ENCODE measurements around the gene TIMM22.
"Not testable (repeated sequence)": the region's sequence is repeated elsewhere in the genome, so short reads cannot be mapped to it uniquely, and the experiment has no call there.

TIMM22 gene

DNA sequence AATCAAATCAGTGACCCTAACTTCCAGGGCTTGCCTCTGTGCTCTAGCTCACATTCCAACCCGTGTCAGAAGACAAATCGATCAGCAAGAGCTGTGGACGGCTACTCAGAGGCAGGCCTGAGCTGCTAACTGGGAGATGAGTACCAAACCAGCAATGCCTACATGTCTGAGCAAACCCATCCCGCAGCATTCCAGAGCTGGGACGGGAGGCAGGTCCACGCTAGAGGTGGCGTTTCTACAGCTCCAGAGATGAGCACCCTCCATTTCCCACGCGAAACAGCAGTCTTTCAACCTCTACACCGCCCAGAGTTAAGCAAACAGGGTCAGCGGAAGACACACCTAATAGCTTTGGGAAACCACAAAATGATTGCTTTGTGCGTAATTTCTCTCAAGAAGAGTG, 23.9 kb upstream of the TIMM22 start:
- DNase-seq: no peak

DNA sequence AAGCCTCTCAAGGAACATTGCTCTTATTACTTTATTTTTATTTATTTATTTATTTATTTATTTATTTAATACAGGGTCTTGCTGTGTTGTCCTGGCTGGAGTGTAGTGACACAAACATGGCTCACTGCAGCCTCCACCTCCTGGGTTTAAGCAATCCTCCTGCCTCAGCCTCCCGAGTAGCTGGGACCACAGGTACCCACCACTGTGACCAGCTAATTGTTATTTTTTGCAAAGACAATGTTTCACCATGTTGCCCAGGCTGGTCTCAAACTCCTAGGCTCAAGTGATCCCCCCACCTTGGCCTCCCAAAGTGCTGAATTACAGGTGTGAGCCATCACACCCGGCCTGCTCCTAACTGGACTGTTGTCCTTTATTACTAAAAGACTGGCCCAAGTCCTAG, 22.2 kb upstream of the TIMM22 start:
- DNase-seq: not testable (repeated sequence)

DNA sequence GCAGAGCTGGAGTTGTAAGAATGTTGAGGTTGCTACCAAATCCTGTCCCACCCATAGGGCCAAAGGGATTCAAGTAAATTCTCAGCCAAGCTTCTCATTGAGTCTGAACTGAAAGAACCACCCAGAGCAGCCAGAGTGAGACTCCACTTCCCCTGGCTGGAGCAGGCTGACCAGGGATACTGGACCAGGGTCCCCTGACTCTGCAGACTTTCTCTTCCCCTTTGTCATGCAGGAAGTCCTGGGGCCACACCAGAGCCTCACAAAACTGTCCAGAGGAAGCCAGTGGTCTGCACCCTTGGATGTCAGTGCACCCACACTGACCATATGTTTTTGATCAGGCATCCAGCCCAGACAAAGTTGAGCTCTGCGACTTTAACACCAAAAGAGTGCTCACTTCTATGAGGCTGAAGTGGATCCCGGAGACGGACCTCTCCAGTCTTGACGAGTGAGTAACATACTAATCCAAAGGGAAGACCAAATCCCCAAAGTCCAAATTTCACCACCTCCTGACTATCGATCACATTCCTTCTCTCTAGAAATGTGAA, 21.5 kb upstream of the TIMM22 start:
- DNase-seq: no peak

DNA sequence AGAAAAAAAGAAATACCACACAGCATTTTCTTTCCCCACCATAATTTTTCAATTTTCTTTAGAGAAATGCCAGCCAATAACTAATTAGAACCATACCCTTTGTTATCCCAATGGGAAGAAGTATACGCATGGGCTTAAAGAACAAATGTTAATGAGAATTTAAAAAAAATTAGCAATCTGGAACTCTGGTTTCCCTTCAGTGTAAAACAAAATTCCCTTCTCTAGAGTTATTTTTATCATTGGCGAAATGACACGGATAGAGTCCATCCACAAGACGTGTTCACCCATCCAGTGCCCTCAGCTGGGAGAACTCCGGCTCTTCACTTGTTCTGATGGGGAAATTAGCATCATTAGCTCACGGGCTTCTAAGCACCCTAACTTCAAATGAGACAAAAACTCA, 20.6 kb upstream of the TIMM22 start:
- DNase-seq: no peak

DNA sequence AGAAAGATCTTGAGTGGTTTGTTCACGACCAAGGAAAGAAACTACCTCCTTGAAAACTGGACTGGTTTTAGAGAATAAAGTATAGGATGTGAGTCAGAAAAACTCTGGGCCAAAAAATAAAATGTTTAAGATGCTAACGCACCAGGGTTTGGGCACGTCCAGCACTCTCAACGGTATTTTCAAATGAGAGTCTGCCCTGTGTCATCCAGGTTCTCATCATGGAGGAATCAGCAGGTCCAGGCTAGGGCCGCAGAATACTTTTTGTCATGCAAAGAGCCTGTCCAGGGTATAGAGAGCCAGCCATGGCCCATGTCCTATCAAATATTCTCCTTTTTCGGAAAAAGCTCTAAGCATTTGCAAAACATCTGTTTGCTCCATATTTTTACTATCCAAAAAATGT, 19.8 kb upstream of the TIMM22 start:
- no peak for DNase-seq

DNA sequence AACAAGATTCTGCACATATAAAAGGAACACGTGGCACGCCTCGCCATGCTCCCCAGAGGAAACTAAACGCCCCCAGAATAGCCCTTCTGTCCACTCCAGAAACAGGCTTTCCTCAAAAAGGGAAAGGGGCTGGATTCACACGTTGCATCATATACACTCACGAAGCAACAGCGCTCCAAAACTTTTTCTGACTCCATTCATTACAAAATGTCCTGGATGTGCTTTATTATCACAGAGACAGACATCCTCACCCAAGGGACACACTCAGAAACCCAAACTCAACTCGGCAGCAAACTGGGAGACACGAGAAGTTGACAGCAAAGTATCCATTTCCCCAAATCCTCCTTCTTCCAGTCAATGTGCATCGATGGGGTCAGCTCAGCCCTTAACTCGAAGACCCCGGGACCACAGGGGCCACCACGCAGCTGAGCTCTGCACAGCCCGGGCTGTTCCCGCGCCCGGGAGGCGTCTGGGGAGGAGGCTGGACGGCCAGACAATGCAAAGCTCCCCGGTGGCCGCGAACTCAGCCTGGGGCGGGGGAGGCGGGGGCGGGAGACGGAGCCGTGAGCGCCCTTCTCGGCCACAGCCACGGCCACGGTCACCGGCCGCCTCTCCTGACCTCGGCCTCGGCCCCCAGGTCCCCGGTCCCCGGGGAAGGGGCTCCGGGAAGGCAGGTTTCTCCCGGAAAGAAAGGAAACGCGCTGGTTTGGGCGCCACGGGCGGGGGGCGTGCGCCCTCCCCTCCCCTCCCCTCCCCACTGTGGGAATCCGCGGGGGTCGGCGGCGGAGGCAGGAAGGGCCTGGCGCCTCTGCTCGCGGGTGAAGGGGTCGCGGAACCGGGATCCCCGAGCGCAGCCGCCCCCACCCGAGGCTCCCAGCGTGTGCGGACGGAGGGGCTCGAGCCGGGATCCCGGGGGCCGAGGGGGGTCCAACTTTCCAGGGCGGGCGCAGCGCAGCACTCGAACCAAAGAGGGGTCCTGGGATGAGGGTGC, 18.5 kb upstream of the TIMM22 start:
- DNase-seq: peak in 3 of 6 experiments; percentile 5 to 40 (median 13)

DNA sequence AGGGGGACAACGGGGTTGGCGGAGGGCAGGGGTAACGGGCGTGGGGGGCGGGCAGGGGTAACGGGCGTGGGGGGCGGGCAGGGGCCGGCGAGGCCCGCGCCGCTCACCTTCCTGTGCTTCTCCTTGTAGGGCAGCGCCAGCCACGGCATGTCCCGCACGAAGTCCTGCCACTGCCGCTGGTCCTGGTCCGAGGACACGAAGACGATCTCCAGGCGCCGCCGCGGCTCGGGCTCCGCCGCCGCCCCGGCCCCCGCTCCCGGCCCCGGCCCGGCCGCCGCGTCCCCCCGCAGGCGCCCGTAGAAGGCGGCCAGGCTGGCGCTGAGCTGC, 17.8 kb upstream of the TIMM22 start:
- no peak for DNase-seq

DNA sequence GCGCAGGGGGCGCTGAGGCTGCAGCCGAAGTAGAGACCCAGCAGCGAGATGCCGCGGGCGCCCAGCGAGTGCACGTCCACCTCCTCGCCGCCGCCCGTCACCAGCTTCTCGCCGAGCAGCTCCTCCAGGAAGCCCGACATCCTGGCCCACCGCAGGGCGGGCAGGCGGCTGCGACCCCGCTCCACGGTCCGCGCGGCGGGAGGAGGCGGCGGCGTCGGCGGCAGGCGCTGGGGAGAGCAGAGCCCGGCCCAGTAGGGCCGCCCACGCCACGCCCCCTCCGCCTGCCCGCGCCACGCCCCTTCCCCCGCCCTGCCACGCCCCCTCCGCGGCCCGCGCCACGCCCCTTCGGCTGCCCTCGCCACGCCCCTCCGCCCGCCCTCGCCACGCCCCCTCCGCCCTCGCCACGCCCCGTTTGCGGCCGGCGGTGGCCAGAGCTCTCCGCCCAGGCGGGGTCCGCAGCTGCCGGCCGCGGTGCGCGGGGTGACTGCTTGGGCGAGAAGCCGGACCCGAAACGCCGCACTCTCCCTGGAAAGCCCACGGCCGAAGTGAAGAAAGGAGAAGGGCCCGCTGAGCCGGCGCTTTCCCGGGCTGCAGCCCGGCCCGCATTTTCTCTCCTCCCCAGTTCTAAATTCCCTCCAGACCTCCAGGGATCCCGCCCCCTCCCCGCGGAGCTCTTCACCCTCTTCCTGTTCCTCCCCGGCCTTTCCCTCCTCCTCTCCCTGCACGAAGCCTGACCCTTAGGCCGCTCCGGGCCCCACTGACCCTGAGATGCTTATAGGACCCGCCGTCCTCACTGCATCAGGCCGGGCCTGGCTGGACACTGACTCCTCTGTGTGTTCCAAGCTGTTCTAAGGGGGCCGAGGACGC, 17.2 kb upstream of the TIMM22 start, which contains the start of gene NXN:
NXN (minus strand) TSS at position 238 of the 867 bp plus-strand sequence.
- peak; percentile 57 to 92 (median 86) for DNase-seq

DNA sequence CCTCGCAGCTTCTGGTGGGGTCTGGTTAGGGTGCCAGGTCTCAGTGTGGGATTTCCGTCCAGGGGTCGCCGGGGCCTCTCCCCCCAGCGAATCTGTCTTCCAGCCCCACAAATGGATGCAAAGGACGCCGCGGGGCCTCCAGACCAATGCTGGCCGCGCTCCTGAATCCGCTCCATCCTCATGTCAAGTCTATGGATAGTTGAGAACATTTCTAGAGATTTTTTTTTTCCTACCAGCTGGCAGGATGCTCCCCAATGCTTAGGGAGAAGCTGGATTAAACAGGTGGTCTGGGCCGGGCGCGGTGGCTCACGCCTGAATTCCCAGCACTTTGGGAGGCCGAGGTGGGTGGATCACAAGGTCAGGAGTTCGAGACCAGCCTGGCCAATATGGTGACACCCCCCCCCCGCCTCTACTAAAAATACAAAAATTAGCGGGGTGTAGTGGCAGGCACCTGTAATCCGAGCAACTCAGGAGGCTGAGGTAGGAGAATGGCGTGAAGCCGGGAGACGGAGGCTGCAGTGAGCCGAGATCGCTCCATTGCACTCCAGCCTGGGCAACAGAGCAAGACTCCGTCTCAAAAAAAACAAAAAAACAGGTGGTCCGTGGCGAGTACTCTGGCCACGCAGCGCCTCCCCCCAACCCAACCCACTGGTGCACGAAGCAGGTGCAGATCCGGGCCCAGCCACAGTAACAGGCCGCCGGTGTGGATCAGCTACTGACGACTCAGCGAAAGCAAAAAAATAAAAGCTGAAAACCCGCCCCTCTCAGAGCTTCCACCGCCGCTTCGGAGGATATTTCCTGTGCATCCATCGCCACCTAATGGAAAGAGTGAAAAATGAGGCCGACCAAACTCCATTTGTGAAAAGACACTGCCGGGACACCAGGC, 16.3 kb upstream of the TIMM22 start:
- DNase-seq: peak; percentile 57 to 89 (median 82)

DNA sequence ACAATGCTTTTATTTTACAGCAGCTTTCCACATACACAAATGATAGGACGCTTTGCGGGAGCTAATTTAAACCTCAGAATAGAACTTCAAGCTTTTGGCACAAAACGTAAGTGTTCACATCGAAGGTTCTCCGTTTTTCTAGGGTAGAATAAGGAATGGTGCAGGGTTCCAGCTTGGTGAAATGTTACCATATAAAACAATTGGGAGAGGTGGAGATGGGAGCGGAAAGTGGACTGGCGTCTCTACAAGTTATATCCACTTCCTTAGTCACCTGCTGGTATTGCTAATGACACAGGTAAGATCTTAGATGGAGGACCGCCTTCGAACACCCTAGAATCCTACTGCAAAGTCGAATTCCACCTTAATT, 15.7 kb upstream of the TIMM22 start:
- no peak for DNase-seq

DNA sequence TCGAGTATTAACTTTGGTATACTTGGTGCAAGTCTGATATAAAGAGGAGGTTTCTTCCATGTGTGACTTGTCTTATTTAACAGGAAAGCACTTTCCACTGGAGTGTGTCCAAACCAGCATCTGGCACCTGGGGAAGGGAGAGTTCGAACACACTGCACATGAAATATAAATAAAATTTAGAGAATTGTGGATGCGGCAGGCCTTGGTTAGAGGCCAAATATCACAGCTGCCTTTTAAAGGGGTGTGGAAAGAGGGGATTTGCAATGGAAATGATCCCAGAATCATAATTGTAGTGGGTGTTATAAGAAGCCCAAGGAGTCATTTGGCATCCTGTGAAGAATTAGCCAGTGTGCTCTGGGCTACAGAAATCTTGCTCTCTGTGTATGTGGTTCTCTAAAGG, 13.0 kb upstream of the TIMM22 start:
- DNase-seq: no peak

DNA sequence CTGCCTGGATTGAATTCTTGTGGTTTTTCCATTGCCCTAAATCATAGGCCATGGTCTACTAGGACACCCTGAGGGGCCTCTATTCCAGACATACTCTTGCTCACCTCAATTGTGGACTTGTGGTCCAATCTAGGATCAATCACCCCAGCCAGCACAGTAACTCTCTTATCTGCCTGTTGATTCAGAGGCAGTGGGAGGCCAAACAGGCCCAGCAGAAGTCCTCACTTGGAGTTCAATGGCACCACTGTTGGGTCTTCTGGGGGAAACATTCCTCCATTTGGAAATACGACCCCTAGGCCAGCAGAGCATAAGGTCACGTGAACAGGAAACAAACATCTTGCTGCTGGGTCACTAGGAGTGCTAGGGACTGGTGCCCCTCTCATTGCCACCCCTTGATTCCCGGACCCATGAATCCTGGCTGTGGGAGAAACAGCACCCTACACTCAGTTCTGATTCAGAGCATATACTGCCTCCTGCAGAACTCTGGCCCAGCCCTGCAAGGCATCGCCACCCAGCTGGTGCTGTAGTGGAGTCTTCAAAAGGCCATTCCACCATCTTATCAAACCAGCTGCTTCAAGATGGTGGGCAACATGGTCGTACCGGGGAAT, 10.5 kb upstream of the TIMM22 start:
- no peak for DNase-seq

DNA sequence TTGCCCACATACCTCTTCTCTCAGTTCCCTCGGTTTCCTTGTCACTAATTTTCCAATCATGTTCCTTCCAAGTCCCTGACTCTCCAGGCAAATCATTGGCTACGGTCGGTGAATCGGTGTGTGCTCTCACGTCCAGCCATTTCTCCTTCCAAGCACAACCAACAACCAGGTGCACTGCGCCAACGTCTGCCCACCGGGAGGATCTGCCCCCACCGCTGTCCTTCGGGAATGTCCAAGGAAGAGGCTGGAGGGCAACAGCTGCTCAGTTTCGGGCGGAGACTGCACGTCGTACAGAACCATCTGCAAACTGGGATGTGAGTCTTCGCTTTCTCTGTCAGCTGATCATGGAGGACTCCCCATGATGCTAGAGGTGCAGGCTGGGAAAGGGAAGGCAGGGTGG, 9.0 kb upstream of the TIMM22 start:
- no peak for DNase-seq

DNA sequence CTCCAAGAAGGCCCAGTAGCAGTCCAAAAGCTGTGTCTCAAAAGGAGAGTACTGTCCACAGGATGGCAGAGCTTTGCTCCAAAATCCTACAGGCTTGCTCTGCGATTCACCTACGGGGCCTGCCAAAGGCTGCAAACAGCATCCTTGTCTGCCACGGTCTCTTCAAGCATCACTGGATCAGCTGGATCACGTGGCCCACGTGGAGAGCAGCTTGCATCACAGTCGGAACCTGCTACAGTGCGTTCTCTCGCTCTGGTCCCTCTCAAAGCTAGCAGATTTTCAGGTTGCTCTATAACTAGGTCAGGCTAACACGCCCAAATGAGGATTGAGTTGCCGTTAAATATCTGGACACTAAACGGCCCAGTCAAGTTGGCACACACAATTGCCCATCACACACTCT, 8.4 kb upstream of the TIMM22 start:
- DNase-seq: no peak

DNA sequence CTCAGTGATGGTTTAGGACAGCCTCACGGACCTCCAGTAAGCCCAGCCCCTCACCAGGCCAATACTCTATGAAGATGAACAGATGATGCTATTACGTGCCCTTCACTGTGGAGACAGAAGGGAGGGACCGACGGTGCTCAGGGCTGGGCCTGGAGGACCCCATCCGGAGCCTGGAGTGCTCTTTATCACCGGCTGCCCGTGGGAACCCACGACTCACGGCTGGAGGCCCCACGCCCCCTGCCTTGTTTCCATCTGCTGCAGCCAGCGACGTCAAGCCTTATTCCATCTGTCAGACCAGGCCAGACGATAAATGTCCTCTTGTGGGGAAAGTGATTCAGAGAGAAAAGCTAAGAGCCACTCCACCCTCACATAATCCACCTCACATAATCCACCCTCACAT, 4.0 kb upstream of the TIMM22 start:
- no peak for DNase-seq

DNA sequence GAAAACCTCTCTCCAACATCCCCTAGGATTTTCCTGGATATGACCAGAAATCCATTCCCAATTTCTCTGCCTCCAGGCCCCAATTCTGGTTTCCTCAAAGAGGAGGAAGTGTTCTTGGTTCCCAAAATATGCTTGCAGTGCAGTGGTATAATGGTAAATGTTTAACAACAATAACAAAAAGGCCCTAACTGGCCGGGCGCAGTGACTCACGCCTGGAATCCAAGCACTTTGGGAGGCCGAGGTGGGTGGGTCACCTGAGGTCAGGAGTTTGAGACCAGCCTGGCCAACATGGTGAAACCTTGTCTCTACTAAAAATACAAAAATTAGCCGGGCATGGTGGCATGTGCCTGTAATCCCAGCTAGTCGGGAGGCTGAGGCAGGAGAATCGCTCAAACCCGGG, 1.6 kb upstream of the TIMM22 start:
- DNase-seq: not testable (repeated sequence)

DNA sequence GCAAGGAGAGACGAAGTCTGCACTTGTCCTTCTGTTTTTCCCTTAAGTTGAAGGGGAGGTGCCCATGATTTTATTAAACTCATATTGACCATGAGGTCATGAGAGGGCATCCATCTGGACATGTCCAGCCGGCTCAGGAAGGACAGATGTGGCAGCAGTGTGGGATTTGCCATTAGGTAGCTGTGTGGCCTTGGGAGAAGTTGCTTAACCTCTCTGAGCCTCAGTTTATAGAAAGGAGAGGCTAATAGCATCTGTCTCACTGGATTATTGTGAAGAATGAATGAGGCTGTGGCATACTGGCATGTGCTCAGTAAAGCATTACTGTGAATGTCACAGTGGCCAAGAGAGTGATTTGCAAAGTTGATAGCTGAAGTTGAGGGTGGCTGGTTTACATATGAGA, 1.2 kb downstream of the TIMM22 start:
- DNase-seq: no peak

DNA sequence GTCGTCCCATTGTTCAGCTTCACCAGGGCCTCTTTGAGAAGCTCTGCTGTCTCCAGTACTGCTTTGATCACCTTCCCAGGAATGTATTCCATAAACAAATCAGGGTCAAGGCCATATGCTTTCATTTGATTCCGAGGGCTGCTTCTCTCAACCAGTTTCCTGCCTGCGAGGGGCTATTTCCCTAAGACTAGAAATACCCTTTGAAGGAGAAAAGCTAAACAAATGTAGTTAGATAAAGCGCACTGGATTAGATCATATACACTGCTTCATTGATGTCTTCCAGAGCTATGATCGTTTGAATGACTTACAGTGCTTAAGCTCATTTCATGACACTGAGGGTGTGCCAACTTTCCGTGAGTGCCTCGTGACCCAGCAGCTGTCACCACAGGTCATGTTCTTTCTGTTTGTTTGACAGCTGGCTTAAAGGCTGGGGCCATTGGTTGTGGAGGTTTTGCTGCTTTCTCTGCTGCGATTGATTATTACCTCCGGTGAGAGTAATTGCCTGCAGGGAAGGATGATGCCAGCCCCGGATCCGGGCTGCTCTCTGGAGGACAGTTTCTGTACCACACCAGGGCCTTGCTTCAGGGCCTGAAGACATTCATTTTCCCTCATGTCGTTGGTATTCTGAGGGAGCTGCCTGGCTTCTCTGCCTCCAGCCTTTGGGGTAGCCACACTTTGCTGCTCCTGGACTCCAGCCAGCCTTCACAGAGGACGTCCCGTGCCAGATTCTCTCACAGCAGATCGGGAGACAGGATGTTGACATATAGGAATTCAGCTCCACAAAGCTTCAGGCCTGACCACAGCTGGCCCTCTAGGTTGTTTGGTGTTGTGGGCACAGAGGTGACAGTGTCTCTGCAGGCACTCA, 3.9 kb downstream of the TIMM22 start:
- no peak for DNase-seq

DNA sequence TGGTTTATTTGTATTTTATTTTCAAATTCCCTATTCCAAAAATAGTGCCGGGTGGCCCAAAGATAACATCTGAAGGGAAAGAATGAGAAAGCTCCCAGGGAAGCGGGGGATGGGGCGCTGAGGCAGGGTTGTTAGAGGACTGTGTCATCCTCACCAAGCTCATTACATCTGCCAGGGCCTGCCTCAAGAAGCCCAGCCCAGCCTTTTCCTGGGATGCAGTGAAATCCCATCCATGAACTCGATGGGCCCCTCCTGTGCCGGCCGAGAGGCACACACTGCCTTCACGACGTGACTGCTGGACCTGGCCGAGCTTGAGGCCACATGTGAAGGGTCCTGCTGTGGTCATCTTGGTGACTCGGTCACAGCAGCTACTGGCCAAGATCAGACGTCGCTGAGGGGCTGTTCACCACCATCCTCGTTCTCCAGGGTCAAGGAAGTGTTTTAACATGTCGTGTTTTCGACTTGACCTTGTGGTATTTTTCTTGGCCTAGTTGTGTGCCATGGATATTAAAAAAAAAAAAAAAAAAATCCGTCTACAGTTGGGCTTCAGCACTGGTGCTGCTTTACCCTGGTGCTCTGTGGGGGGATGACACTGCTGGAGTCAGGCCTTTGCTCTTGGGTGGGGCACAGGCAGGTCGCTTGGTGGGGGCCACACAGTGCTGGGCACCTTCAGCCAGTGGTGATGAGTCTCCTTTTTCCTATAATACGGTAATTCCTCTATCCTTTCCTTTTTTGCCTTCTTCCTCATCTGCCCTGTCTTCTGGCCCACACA, 4.9 kb downstream of the TIMM22 start:
- DNase-seq: no peak

DNA sequence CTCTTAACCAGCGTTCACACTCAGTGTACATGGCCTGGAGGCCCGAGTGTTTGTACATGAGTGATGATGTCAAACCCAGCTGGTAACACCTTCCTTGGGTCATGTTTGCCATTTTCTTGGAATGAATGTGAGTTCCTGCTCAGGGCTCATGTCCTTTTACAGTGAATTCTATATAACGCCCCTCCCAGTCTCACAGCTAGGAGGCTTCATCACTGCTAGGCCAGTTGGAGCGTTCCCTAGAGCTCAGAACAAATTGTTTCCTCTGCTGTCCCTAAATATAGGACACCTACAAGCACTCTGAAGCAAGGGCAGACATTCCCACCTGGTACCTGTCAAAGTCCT, 5.5 kb downstream of the TIMM22 start:
- no peak for DNase-seq

Data from stimulated activated naive CD4-positive, alpha-beta T cell (primary cell).